Epithelial cell of esophagus (primary cell): Measurements from ENCODE around the gene MED19.
A peak's percentile ranks its signal among the peaks of the same experiment; 100 is the strongest.

Experiments
- DNase-seq: peaks from one replicate; pipeline ENCODE4 v3.0.0; 2010; ENCODE audit warnings: low read depth
- H3K4me3 ChIP-seq: 2 replicates; pipeline ENCODE4 v1.5.1; 2011; ENCODE audit warnings: mild to moderate bottlenecking, low read length, control low read depth
- CTCF ChIP-seq: IDR thresholded peaks from 2 replicates; pipeline ENCODE4 v1.5.1; 2011; ENCODE audit warnings: low read depth, mild to moderate bottlenecking, low read length, control low read depth, inconsistent platforms; ENCODE audit not compliant: insufficient read depth; ENCODE audit errors: missing control alignments

The MED19 gene

GRCh38 chr11:57745206-57745605 is 33.2 kb upstream of the MED19 start:
- H3K4me3 ChIP-seq, result no peak overlapping the region
- no peak for DNase-seq
- TF ChIP-seq CTCF, result no peak

GRCh38 chr11:57744357-57744756 is 32.3 kb upstream of the MED19 start:
- no peak for TF ChIP-seq CTCF
- DNase-seq, result no peak
- H3K4me3 ChIP-seq, result no peak overlapping the region

- TF ChIP-seq CTCF, result no peak
- peak overlapping the region; percentile 80 for H3K4me3 ChIP-seq
- no peak for DNase-seq
Measured at GRCh38 chr11:57742087-57742452, 30.1 kb upstream of the MED19 start.

- H3K4me3 ChIP-seq, result peak within 1 kb of the TSS; percentile 80
- DNase-seq, result peak; percentile 97
Measured at GRCh38 chr11:57741132-57742086, 29.4 kb upstream of the MED19 start, which contains the start of gene SELENOH. SELENOH (plus strand) TSS chr11:57741491; CDS start chr11:57741596, 105 bp downstream.

GRCh38 chr11:57735619-57736298 is 23.7 kb upstream of the MED19 start:
- H3K4me3 ChIP-seq, result no peak overlapping the region
- DNase-seq, result no peak
- no peak for TF ChIP-seq CTCF

More at GRCh38 chr11:57741132-57742086, 29.4 kb upstream of the MED19 start, which contains the start of gene SELENOH:
- no peak for TF ChIP-seq CTCF

GRCh38 chr11:57732661-57733060 is 20.6 kb upstream of the MED19 start:
- TF ChIP-seq CTCF, result no peak
- no peak overlapping the region for H3K4me3 ChIP-seq
- no peak for DNase-seq

GRCh38 chr11:57729479-57729878 is 17.5 kb upstream of the MED19 start:
- no peak overlapping the region for H3K4me3 ChIP-seq
- TF ChIP-seq CTCF, result no peak
- DNase-seq, result no peak
